BJ (cell line): ENCODE data around the gene PRAC2. TPM values are rescaled to one million over a fixed set of nuclear protein-coding genes. Genes with fewer than 3 reads are reported as not detected.
"Not testable (repeated sequence)": the region's sequence is repeated elsewhere in the genome, so short reads cannot be mapped to it uniquely, and the experiment has no call there.

Source experiments
- CTCF ChIA-PET: fragments of 350-600 bp; formaldehyde crosslinking; extraction: SDS; loops from one replicate; lab custom pipeline; 2021; ENCODE audit warnings: antibody characterized with exemption, inconsistent platforms; lab: Yijun Ruan, JAX
- POLR2A ChIA-PET: fragments of 300-600 bp; sonication (Branson Sonifier 250); formaldehyde crosslinking; extraction: SDS; loops from one replicate; lab custom pipeline; 2021; ENCODE audit warnings: antibody characterized with exemption; lab: Charles Lee
- DNase-seq: peaks from one replicate; pipeline ENCODE4 v3.0.0-alpha.2; 2011; ENCODE audit warnings: low read depth
- H3K27me3 ChIP-seq: 2 replicates; pipeline ENCODE4 v1.6.0; 2011; ENCODE audit warnings: low read length; ENCODE audit not compliant: control insufficient read depth, insufficient read depth
- H3K36me3 ChIP-seq: 2 replicates; pipeline ENCODE4 v1.5.1; 2011; ENCODE audit warnings: low read length; ENCODE audit not compliant: control insufficient read depth, insufficient read depth
- H3K4me3 ChIP-seq: 2 replicates; pipeline ENCODE4 v1.5.1; 2011; ENCODE audit warnings: low read depth, mild to moderate bottlenecking, control low read depth, low read length
- polyA plus RNA-seq: library from polyadenylated mRNA; depleted of rRNA; stranded (reverse); fragments of >200 nt; gene quantifications from 2 replicates; pipeline ENCODE4 v1.2.3, GENCODE V29; 2011
- TF ChIP-seq, protein P1 (sequence below): IDR thresholded peaks from 2 replicates; pipeline ENCODE4 v1.5.1; 2011; ENCODE audit warnings: low read depth, mild to moderate bottlenecking, control low read depth, inconsistent platforms, low read length, moderate library complexity; ENCODE audit not compliant: insufficient read depth

The PRAC2 gene
- polyA plus RNA-seq, 1 experiment, result 0.63 TPM

DNA sequence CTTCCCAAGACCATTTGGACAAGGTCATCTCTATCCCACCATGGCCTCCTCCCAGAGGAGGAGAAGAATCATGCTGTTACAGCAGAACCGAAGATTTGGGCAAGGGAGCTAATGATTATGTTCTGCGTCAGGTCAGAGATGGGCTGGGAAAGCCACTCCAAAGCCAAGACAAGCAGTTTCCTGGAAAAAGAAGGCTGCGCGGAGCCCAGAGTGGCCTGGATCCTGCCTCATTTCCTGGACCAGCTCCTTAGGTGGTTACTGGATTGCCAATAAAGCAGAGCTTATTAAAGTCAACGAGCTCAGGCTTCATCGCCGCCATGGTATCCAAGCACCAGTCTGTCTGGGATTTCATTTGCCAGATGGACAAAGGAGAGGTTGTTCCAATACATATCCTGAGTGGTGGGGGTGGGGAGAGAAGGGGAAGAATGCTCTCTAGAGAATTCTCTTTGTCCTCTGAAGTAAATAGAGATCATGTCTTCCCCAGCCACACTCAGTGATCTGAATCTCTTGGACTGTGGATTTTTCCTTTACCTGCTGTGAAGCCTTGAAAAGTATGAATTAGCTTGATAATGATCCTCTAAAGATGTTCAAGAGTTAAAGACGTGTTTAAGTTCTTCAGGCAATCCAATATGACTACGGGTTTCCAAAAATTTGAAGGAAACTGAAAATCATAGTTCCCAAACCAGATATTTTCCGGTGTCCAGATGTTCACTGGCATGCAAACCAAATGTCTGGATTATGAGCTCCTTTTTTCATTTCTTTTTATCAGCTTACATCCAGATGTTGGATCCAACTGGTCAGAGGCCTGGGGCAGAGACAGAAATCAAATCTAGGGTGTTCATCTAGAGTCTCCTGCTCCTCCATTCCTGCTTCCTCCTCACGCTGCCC, 18.4 kb upstream of the PRAC2 start:
- DNase-seq, result no peak
- Histone ChIP-seq H3K27me3 (peaks cover 14% of the 10 kb centered on the region), H3K36me3 (no peaks in the 10 kb centered on the region), H3K4me3 (no peak overlapping the region)
- ChIA-PET CTCF (interaction anchor here (0.6 to 4.2 kb wide), 8 partner anchors 10 to 174 kb away, joined by 3 to 22 read pairs (median 4); no protein-coding TSS in a partner anchor), POLR2A (no interaction called here)
- TF ChIP-seq, protein P1, sequence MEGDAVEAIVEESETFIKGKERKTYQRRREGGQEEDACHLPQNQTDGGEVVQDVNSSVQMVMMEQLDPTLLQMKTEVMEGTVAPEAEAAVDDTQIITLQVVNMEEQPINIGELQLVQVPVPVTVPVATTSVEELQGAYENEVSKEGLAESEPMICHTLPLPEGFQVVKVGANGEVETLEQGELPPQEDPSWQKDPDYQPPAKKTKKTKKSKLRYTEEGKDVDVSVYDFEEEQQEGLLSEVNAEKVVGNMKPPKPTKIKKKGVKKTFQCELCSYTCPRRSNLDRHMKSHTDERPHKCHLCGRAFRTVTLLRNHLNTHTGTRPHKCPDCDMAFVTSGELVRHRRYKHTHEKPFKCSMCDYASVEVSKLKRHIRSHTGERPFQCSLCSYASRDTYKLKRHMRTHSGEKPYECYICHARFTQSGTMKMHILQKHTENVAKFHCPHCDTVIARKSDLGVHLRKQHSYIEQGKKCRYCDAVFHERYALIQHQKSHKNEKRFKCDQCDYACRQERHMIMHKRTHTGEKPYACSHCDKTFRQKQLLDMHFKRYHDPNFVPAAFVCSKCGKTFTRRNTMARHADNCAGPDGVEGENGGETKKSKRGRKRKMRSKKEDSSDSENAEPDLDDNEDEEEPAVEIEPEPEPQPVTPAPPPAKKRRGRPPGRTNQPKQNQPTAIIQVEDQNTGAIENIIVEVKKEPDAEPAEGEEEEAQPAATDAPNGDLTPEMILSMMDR, result no peak

DNA sequence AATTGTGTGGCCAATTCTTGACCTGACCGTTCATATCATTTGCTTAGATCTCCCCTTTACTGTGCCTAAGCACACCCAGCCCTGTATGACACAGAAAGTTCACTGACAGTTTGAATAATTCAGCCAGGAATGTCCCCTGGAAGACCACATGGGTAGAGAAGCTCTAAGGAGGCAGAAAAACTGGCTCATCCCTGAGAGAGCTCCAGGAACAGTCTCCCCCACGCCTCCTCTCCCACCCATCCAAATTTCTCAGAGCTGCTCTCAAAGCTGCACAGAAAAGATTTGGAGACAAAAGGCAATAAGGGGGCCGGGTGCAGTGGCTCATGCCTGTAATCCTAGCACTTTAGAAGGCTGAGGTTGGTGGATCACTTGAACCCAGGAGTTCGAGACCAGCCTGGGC, 11.9 kb upstream of the PRAC2 start:
- Histone ChIP-seq H3K27me3 (peaks cover 10% of the 10 kb centered on the region), H3K4me3 (no peak overlapping the region), H3K36me3 (no peaks in the 10 kb centered on the region)
- CTCF ChIA-PET, result interaction anchor here (1.0 to 2.9 kb wide), 4 partner anchors 13 to 168 kb away, joined by 3 to 15 read pairs (median 7); no protein-coding TSS in a partner anchor
- POLR2A ChIA-PET, result no interaction called here
- TF ChIP-seq, protein P1, result no peak
- DNase-seq, result no peak

DNA sequence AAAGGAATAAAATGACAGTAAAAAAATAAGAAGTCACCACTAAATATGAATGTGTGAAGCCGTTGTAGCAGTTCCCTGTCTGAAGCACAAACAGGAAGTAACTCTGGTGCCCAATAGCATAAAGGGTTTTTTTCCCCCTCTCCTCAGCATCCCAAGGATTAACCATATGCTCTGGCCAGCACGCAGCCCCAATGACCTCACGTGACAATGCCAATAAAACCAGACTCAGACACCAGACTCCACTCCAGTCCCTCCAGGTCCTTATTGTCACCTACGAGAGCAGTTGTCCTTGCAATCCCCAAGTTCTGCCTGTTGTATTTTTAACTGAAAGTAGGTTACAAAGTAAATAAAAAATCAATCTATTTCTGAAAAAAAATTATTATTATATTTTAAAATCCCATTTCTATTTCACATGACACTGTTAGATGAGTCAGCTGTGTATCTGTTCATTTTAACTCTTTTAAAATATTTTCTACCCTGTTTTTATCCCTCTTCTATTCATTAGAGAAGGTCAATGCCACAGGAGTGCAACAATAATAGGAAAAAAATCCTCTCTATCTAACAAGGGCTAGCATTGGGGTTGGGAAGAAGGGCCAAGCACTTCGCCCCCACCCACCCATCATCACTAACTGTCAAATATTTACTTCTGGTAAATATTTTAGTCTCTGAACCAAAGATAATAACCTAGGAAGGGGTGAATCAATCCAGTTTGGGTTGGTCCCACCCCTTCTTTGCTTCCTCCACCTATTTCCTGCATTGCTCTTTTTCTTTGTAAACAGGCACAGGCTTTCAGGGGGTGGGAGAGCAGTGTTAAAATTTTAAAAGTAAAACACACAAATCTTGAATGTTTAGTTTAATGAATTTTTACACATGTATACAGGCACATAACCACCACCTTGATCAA, 7.2 kb upstream of the PRAC2 start:
- no peak overlapping the region for H3K4me3 ChIP-seq
- H3K36me3 ChIP-seq, result no peaks in the 10 kb centered on the region; the same call in 1 of the 2 replicates
- POLR2A ChIA-PET, result no interaction called here
- DNase-seq, result no peak
- H3K27me3 ChIP-seq, result peaks cover 30% of the 10 kb centered on the region
- CTCF ChIA-PET, result interaction anchor here (1.3 to 1.9 kb wide), 3 partner anchors 9 to 54 kb away, joined by 3 to 6 read pairs (median 5); no protein-coding TSS in a partner anchor
- TF ChIP-seq, protein P1, result no peak

DNA sequence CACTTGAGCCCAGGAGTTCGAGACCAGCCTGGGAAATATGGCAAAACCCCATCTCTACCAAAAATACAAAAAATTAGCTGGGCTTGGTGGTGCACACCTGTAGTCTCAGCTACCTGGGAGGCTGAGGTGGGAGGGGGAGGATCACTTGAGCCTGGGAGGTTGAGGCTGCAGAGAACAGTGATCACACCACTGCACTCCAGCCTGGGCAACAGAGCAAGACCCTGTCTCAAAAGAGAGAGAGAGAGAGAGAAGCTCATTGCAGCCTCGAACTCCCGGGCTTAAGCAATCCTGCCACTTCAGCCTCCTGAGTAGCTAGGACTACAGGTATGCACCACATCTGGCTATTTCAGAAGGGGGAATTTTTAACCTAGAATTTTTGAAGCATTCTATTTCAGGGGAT, 6.4 kb upstream of the PRAC2 start:
- CTCF ChIA-PET, result interaction anchor here (0.7 to 10.4 kb wide), 5 partner anchors 38 to 168 kb away, joined by 3 to 128 read pairs (median 5); no protein-coding TSS in a partner anchor
- POLR2A ChIA-PET, DNase-seq, H3K4me3 ChIP-seq, H3K36me3 ChIP-seq: not testable (repeated sequence)
- H3K27me3 ChIP-seq, result peaks cover 31% of the 10 kb centered on the region

DNA sequence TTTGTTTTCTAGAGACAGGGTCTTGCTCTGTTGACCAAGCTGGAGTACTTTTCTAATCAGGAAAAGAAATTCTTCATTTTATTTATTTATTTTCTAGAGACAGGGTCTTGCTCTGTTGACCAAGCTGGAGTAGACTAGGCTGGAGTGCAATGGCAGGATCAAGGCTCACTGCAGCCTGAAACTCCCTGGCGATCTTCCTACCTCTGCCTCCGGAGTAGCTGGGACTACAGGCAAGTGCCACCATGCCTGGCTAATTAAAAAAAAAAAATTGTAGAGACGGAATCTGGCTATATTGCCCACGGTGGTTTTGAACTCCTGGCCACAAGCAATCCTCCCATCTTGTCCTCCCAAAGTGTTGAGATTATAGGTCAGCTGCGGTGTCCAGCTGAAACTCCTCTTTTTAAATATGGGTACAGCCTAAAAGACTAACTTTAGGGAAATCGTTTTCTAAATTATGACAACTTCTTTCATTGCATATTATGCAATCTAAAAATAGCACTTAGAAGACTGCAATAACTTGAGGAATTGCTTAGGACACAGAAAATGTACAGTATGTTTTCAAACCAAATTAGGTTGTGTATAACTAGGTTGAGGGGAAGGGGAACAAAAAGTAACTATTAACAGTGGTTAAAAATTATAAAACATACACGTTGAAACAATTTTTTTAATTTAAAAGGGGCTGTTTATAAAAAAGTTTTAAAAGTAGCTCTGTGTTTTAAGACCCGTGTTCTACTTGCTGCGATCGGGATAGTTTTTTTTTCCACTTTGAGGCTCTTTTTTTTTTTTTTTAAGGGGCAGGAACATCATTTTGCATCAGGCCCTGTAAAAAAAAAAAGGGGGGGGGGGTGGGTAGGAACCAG, 5.4 kb upstream of the PRAC2 start:
- Histone ChIP-seq H3K36me3 (no peaks in the 10 kb centered on the region; the same call in 1 of the 2 replicates), H3K27me3 (peaks cover 34% of the 10 kb centered on the region), H3K4me3 (no peak overlapping the region)
- POLR2A ChIA-PET, result interaction anchor here (0.7 kb wide), 1 partner anchor 73 kb away, joined by 14 read pairs; no protein-coding TSS in a partner anchor
- CTCF ChIA-PET, result interaction anchor here (0.7 to 10.4 kb wide), 6 partner anchors 10 to 167 kb away, joined by 3 to 128 read pairs (median 4); no protein-coding TSS in a partner anchor
- no peak for DNase-seq
- TF ChIP-seq, protein P1, result no peak
